Rectal smooth muscle tissue (tissue), 1 donor: ENCODE data around the gene C2orf72.

Experiments
- H3K27ac ChIP-seq: one replicate; pipeline ENCODE4 v1.7.0; 2013; ENCODE audit warnings: low read depth, low read length, inconsistent platforms
- H3K27me3 ChIP-seq: one replicate; pipeline ENCODE4 v1.7.0; 2013; ENCODE audit warnings: low read length; ENCODE audit not compliant: control insufficient read depth, insufficient read depth
- H3K36me3 ChIP-seq: one replicate; pipeline ENCODE4 v1.7.0; 2013; ENCODE audit warnings: low read length; ENCODE audit not compliant: control insufficient read depth, insufficient read depth
- H3K4me1 ChIP-seq: one replicate; pipeline ENCODE4 v1.7.0; 2013; ENCODE audit warnings: low read length; ENCODE audit not compliant: control insufficient read depth, insufficient read depth
- H3K4me3 ChIP-seq: one replicate; pipeline ENCODE4 v1.7.0; 2013; ENCODE audit warnings: low read length
- H3K9ac ChIP-seq: one replicate; pipeline ENCODE4 v1.7.0; 2013; ENCODE audit warnings: low read length

C2orf72 gene

GRCh38 chr2:231037731-231038482 is 584 bp downstream of the C2orf72 start:
- no peak overlapping the region for H3K27ac ChIP-seq
- H3K9ac ChIP-seq, result no peak overlapping the region
- peak overlapping the region; percentile 61 for H3K4me3 ChIP-seq
- no peaks in the 10 kb centered on the region for H3K36me3 ChIP-seq
- H3K27me3 ChIP-seq, result peaks cover 10% of the 10 kb centered on the region
- no peaks in the 10 kb centered on the region for H3K4me1 ChIP-seq

- H3K9ac ChIP-seq, result no peak overlapping the region
- H3K36me3 ChIP-seq, result no peaks in the 10 kb centered on the region
- H3K27ac ChIP-seq, result no peak overlapping the region
- H3K27me3 ChIP-seq, result peaks cover 10% of the 10 kb centered on the region
- no peaks in the 10 kb centered on the region for H3K4me1 ChIP-seq
- peak overlapping the region; percentile 61 for H3K4me3 ChIP-seq
Measured at GRCh38 chr2:231038483-231039293, 1.4 kb downstream of the C2orf72 start.

DNA sequence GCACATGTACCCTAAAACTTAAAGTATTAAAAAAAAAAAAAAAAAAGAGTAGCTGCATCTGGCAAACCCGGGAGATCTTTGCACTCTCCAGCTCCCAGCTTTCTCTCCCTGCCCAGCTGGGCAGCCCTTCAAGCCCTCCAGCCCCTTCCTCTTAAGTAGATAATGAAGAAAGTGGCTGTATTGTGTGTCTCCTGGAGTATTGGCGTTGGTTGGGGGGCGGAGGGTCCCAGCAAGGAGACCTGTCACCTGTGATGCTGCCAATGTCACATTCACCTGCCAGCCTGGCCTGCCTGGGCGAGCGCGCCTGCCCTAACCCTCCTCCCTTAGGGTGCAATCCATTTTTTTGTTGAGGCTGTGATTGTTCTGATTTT is 2.0 kb downstream of the C2orf72 start:
- no peaks in the 10 kb centered on the region for H3K4me1 ChIP-seq
- H3K36me3 ChIP-seq, result no peaks in the 10 kb centered on the region
- no peak overlapping the region for H3K4me3 ChIP-seq
- H3K27ac ChIP-seq, result no peak overlapping the region
- peaks cover 10% of the 10 kb centered on the region for H3K27me3 ChIP-seq
- no peak overlapping the region for H3K9ac ChIP-seq

- Histone ChIP-seq H3K4me3 (no peak overlapping the region), H3K9ac (no peak overlapping the region), H3K27ac (no peak overlapping the region), H3K36me3 (no peaks in the 10 kb centered on the region), H3K27me3 (peaks cover 10% of the 10 kb centered on the region), H3K4me1 (no peaks in the 10 kb centered on the region)
Measured at GRCh38 chr2:231039821-231040364, 2.6 kb downstream of the C2orf72 start.

DNA sequence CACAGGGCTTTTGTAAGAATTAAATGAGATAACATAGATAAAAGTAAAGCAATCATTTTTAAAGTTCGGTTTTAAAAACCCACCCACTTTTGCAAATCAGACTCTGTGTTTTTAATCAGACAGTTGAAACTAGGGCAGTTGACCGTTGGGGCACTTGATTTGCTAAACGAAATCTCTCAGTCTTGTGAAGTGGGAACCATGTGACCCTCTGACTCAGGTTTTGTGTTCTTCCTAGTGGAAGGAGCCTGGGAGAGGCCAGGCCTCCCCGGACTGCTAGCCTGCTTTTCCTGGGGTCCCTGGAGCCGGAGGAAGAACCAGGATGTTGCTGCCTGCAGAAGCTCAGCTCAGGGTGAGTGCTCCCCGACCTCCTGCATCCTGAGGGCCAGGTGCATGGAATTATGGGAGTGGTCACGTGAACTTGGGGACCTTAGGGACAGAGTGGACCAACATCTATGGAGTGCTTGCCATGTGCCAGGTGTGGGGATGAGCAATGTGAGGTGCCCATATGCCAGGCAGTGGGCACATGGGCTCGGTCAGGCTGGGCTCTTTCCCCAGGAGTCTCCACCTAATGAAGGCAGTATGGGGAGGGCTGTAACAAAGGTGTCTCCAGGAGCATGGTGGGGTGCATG is 3.9 kb downstream of the C2orf72 start:
- H3K9ac ChIP-seq, result no peak overlapping the region
- H3K36me3 ChIP-seq, result no peaks in the 10 kb centered on the region
- no peaks in the 10 kb centered on the region for H3K4me1 ChIP-seq
- H3K27me3 ChIP-seq, result peaks cover 8% of the 10 kb centered on the region
- H3K27ac ChIP-seq, result no peak overlapping the region
- no peak overlapping the region for H3K4me3 ChIP-seq

- Histone ChIP-seq H3K4me3 (no peak overlapping the region), H3K27me3 (peaks cover 2% of the 10 kb centered on the region), H3K27ac (no peak overlapping the region), H3K9ac (no peak overlapping the region), H3K36me3 (no peaks in the 10 kb centered on the region), H3K4me1 (no peaks in the 10 kb centered on the region)
Measured at GRCh38 chr2:231043796-231044195, 6.5 kb downstream of the C2orf72 start.

- no peak overlapping the region for H3K9ac ChIP-seq
Measured at GRCh38 chr2:231046916-231047273, 9.6 kb downstream of the C2orf72 start.

GRCh38 chr2:231047274-231047922 is 10.1 kb downstream of the C2orf72 start:
- H3K4me3 ChIP-seq, result no peak overlapping the region

More at GRCh38 chr2:231046916-231047273, 9.6 kb downstream of the C2orf72 start:
- Histone ChIP-seq H3K4me1 (no peaks in the 10 kb centered on the region), H3K27ac (no peak overlapping the region), H3K27me3 (no peaks in the 10 kb centered on the region), H3K4me3 (no peak overlapping the region), H3K36me3 (no peaks in the 10 kb centered on the region)

GRCh38 chr2:231047923-231048915 is 10.9 kb downstream of the C2orf72 start:
- Histone ChIP-seq H3K27ac (no peak overlapping the region), H3K4me3 (no peak overlapping the region), H3K4me1 (peaks cover 4% of the 10 kb centered on the region), H3K27me3 (no peaks in the 10 kb centered on the region), H3K9ac (no peak overlapping the region), H3K36me3 (no peaks in the 10 kb centered on the region)

More at GRCh38 chr2:231047274-231047922, 10.1 kb downstream of the C2orf72 start:
- H3K4me1 ChIP-seq, result peaks cover 2% of the 10 kb centered on the region
- H3K36me3 ChIP-seq, result no peaks in the 10 kb centered on the region
- H3K27me3 ChIP-seq, result no peaks in the 10 kb centered on the region
- no peak overlapping the region for H3K9ac ChIP-seq
- no peak overlapping the region for H3K27ac ChIP-seq

DNA sequence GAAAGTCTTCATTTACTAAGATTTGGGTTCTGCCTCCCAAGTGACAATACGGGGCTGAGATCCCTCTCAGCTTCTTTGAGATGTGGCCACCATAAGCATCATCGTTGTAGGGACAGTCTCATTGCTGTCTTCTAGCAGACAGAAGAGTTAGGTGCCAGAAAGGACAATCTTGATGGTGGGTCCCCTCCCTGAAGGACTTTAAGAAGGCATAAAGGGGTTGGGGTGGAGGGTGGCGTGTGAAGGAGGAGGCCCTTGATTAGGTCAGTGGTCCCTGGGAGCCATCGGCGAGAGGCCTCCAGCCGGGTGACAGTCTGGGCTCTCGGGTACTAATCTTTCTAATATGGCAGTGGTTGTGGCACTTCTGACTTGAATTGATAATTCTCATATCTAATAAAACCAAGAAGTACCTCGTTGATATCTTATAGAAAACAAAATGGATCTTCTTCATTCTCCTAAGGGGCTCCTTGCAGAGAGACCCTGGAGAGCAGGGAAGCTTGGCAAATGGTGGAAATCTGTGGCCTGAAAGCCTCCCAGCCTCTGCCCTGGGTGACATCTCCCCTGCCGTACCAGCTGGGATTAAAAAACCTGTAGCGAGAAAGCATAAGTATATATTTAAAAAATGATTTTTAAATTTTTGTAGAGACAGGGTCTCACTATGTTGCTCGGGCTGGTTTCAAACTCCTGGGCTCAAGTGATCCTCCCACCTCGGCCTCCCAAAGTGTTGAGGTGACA is 12.1 kb downstream of the C2orf72 start:
- H3K4me3 ChIP-seq, result no peak overlapping the region
- H3K9ac ChIP-seq, result no peak overlapping the region
- no peaks in the 10 kb centered on the region for H3K36me3 ChIP-seq
- H3K27me3 ChIP-seq, result no peaks in the 10 kb centered on the region
- H3K4me1 ChIP-seq, result peaks cover 4% of the 10 kb centered on the region
- no peak overlapping the region for H3K27ac ChIP-seq
